H1 (cell line): ENCODE results near the gene DCUN1D4. TPM values are rescaled to one million over a fixed set of nuclear protein-coding genes. Genes with fewer than 3 reads are reported as not detected.

Source experiments
- CBX5 ChIP-seq: fragments of 300-800, 300-1000 bp; sonication (generic); IDR thresholded peaks from 2 replicates; pipeline ENCODE4 v1.7.1; 2016; ENCODE audit warnings: antibody characterized with exemption, low read length, low read depth
- polyA plus RNA-seq, 7 experiments: library from polyadenylated mRNA; depleted of rRNA in 3 of 7; stranded (reverse) in 5 of 7; unstranded in 2 of 7; fragments of >200 nt in 5 of 7; fragments of 200-250 nt in 2 of 7; gene quantifications; 1 replicate in 5 of 7; 2 replicates in 1 of 7; 4 replicates in 1 of 7; pipeline versions ENCODE4 v1.2.1 to v1.2.3, GENCODE V29; 2011 to 2013; ENCODE audit warnings: missing spikeins in 2 of 7, mixed read lengths in 2 of 7
- total RNA-seq: library from RNA; stranded (reverse); fragmentation: NEBNext Ultra II Directional; extraction: Animal tissue kit (Norgen Biotek cat#: 25700); gene quantifications from 2 replicates; pipeline ENCODE4 v1.2.1, GENCODE V29; 2021

DCUN1D4 gene
- total and polyA plus RNA-seq, 2 of the 8 experiments (the other 6 are each of a cell fraction or from before 2014, with no cell fraction given): 22.9 to 55.9 TPM

DNA sequence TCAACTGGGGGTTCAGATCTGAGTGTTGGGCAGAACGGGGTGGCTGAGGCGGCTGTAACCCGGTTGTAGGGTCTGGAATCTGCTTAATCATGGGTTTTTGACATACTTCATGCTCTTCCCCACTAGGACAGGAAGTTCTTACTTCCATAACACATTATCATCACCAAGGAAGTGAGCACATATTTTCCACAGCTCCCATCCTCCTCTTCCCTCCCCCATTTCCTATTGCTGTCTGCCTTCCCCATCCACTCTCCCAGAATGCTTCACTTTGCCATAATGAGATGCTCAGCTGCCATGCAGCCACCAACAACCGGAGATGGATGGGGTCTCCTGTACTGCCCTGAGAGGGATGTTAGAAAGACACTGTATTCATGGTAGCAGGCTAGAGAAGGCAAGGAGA is 6.4 kb upstream of the DCUN1D4 start (continued):
- TF ChIP-seq CBX5: no peak
